ENCODE measurements around the gene ATXN7L1.

ATXN7L1 gene

GRCh38 chr7:105723572-105723971 is 152.8 kb downstream of the ATXN7L1 start:
- no peak for TF ChIP-seq FOXM1 (IDR thresholded peaks at IDR 0.05; ENCODE audit: borderline replicate concordance, low read depth)

GRCh38 chr7:105721571-105722104 is 154.8 kb downstream of the ATXN7L1 start:
- TF ChIP-seq TCF12 (IDR thresholded peaks at IDR 0.05; ENCODE audit: low read depth) (no peak), CREB1 (IDR thresholded peaks at IDR 0.05; ENCODE audit: low read depth) (no peak), EGR1 (IDR thresholded peaks at IDR 0.05) (no peak), TEAD4 (IDR thresholded peaks at IDR 0.05) (no peak), FOXM1 (IDR thresholded peaks at IDR 0.05; ENCODE audit: borderline replicate concordance, low read depth) (no peak), USF1 (IDR thresholded peaks at IDR 0.05) (no peak), EP300 (IDR thresholded peaks at IDR 0.05; ENCODE audit: borderline replicate concordance) (no peak)

- TF ChIP-seq FOXM1 (IDR thresholded peaks at IDR 0.05; ENCODE audit: borderline replicate concordance, low read depth), result no peak
- TF ChIP-seq RAD21 (IDR thresholded peaks at IDR 0.05; ENCODE audit: low read depth), result no peak
- TF ChIP-seq YY1 (IDR thresholded peaks at IDR 0.05; ENCODE audit: low read depth), result no peak
- TF ChIP-seq MAX (IDR thresholded peaks at IDR 0.05), result no peak
- TF ChIP-seq ZBTB7A (IDR thresholded peaks at IDR 0.05; ENCODE audit: low read depth), result no peak
- no peak for TF ChIP-seq TAF1 (IDR thresholded peaks at IDR 0.05; ENCODE audit: low read depth)
- TF ChIP-seq REST (IDR thresholded peaks at IDR 0.05; ENCODE audit: low read depth), result no peak
- no peak for TF ChIP-seq EGR1 (IDR thresholded peaks at IDR 0.05)
- TF ChIP-seq CREB1 (IDR thresholded peaks at IDR 0.05; ENCODE audit: low read depth), result no peak
- no peak for TF ChIP-seq EP300 (IDR thresholded peaks at IDR 0.05; ENCODE audit: borderline replicate concordance)
- TF ChIP-seq TCF12 (IDR thresholded peaks at IDR 0.05; ENCODE audit: low read depth), result no peak
- TF ChIP-seq NFIC (IDR thresholded peaks at IDR 0.05), result no peak
- TF ChIP-seq USF1 (IDR thresholded peaks at IDR 0.05), result no peak
- no peak for TF ChIP-seq CEBPB (IDR thresholded peaks at IDR 0.05)
Measured at GRCh38 chr7:105719919-105720318, 156.5 kb downstream of the ATXN7L1 start.

- TF ChIP-seq ZBTB7A (IDR thresholded peaks at IDR 0.05; ENCODE audit: low read depth) (no peak), REST (IDR thresholded peaks at IDR 0.05; ENCODE audit: low read depth) (no peak), TEAD4 (IDR thresholded peaks at IDR 0.05) (no peak), NFIC (IDR thresholded peaks at IDR 0.05) (no peak), RAD21 (IDR thresholded peaks at IDR 0.05; ENCODE audit: low read depth) (no peak), MAX (IDR thresholded peaks at IDR 0.05) (no peak), EGR1 (IDR thresholded peaks at IDR 0.05) (no peak), CREB1 (IDR thresholded peaks at IDR 0.05; ENCODE audit: low read depth) (no peak), USF1 (IDR thresholded peaks at IDR 0.05) (no peak), TAF1 (IDR thresholded peaks at IDR 0.05; ENCODE audit: low read depth) (no peak), EP300 (IDR thresholded peaks at IDR 0.05; ENCODE audit: borderline replicate concordance) (no peak), FOXM1 (IDR thresholded peaks at IDR 0.05; ENCODE audit: borderline replicate concordance, low read depth) (no peak), TCF12 (IDR thresholded peaks at IDR 0.05; ENCODE audit: low read depth) (no peak), CEBPB (IDR thresholded peaks at IDR 0.05) (no peak), YY1 (IDR thresholded peaks at IDR 0.05; ENCODE audit: low read depth) (no peak)
Measured at GRCh38 chr7:105719395-105719794, 157.0 kb downstream of the ATXN7L1 start.

GRCh38 chr7:105718511-105718925 is 157.9 kb downstream of the ATXN7L1 start:
- no peak for TF ChIP-seq TEAD4 (IDR thresholded peaks at IDR 0.05)
- TF ChIP-seq USF1 (IDR thresholded peaks at IDR 0.05), result no peak
- no peak for TF ChIP-seq ZBTB7A (IDR thresholded peaks at IDR 0.05; ENCODE audit: low read depth)

GRCh38 chr7:105715528-105715927 is 160.9 kb downstream of the ATXN7L1 start:
- no peak for TF ChIP-seq CREB1 (IDR thresholded peaks at IDR 0.05; ENCODE audit: low read depth)
- no peak for TF ChIP-seq TEAD4 (IDR thresholded peaks at IDR 0.05)
- TF ChIP-seq FOXM1 (IDR thresholded peaks at IDR 0.05; ENCODE audit: borderline replicate concordance, low read depth), result no peak
- TF ChIP-seq CEBPB (IDR thresholded peaks at IDR 0.05), result no peak
- no peak for TF ChIP-seq YY1 (IDR thresholded peaks at IDR 0.05; ENCODE audit: low read depth)
- TF ChIP-seq ZBTB7A (IDR thresholded peaks at IDR 0.05; ENCODE audit: low read depth), result no peak
- TF ChIP-seq NFIC (IDR thresholded peaks at IDR 0.05), result no peak
- TF ChIP-seq EP300 (IDR thresholded peaks at IDR 0.05; ENCODE audit: borderline replicate concordance), result no peak
- TF ChIP-seq REST (IDR thresholded peaks at IDR 0.05; ENCODE audit: low read depth), result no peak
- no peak for TF ChIP-seq MAX (IDR thresholded peaks at IDR 0.05)
- no peak for TF ChIP-seq EGR1 (IDR thresholded peaks at IDR 0.05)

Measured in Ishikawa (cell line).